Measurements from ENCODE around the gene DCST2.

DNA sequence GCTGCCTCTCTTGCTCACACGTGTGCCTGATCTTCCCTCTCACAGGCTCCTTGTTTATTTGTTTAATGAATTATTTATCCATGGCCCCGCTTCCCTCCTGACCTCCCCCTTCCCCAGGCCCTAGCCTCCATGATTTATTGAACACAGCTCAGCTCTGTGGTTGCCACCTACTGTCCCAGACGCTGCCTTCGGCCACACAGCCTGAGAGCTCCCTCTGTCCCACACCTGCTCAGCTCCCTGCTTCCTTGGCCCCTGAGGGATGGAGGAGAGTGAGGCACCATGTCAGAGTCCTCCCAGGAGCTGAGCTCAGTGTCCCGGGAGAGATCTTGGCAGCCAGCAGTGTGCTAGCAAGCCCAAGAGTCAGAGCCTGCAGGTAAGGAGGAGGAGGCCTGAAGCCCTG is 42.0 kb upstream of the DCST2 start:
- TF ChIP-seq, protein P1, sequence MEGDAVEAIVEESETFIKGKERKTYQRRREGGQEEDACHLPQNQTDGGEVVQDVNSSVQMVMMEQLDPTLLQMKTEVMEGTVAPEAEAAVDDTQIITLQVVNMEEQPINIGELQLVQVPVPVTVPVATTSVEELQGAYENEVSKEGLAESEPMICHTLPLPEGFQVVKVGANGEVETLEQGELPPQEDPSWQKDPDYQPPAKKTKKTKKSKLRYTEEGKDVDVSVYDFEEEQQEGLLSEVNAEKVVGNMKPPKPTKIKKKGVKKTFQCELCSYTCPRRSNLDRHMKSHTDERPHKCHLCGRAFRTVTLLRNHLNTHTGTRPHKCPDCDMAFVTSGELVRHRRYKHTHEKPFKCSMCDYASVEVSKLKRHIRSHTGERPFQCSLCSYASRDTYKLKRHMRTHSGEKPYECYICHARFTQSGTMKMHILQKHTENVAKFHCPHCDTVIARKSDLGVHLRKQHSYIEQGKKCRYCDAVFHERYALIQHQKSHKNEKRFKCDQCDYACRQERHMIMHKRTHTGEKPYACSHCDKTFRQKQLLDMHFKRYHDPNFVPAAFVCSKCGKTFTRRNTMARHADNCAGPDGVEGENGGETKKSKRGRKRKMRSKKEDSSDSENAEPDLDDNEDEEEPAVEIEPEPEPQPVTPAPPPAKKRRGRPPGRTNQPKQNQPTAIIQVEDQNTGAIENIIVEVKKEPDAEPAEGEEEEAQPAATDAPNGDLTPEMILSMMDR (IDR thresholded peaks at IDR 0.05) = no peak
- TF ChIP-seq POLR2A (IDR thresholded peaks at IDR 0.05) = no peak

All from lower leg skin (tissue), 3 donors.